Activated CD4-positive, alpha-beta memory T cell treated with anti-CD3 and anti-CD28 coated beads, Interleukin-2, amount 10 ng/mL, durations not matched to agents 7 days and 5 days (primary cell): Measurements from ENCODE around the gene VAPA. TPM values are rescaled to one million over a fixed set of nuclear protein-coding genes. Genes with fewer than 3 reads are reported as not detected.

Experiments used
- CTCF ChIA-PET: fragments of 350-600 bp; sonication (Branson Sonifier 250); formaldehyde crosslinking; loops from one replicate; lab custom pipeline; 2021; ENCODE audit warnings: antibody characterized with exemption, inconsistent platforms; lab: Charles Lee
- POLR2A ChIA-PET: fragments of 350-600 bp; sonication (Branson Sonifier 250); formaldehyde crosslinking; loops from one replicate; lab custom pipeline; 2021; ENCODE audit warnings: antibody characterized with exemption; lab: Charles Lee
- DNase-seq: peaks from one replicate; pipeline ENCODE4 v3.0.0-alpha.2; 2020
- H3K27ac Mint-ChIP-seq: one replicate; pipeline ENCODE4 v1.8.0; 2021; ENCODE audit warnings: mild to moderate bottlenecking, mixed read lengths
- H3K27me3 Mint-ChIP-seq: one replicate; pipeline ENCODE4 v1.8.0; 2021; ENCODE audit warnings: mixed read lengths
- H3K36me3 Mint-ChIP-seq: one replicate; pipeline ENCODE4 v1.8.0; 2021; ENCODE audit warnings: low read depth, mixed read lengths
- H3K4me1 Mint-ChIP-seq: one replicate; pipeline ENCODE4 v1.8.0; 2021; ENCODE audit warnings: mixed read lengths
- H3K4me3 Mint-ChIP-seq: one replicate; pipeline ENCODE4 v1.8.0; 2021; ENCODE audit warnings: mild to moderate bottlenecking, mixed read lengths
- H3K9me3 Mint-ChIP-seq: one replicate; pipeline ENCODE4 v1.8.0; 2021; ENCODE audit warnings: mixed read lengths
- total RNA-seq, 2 experiments: library from RNA; stranded (reverse); gene quantifications; one replicate each; pipeline ENCODE4 v1.2.3, GENCODE V29; 2021

Gene VAPA
- total RNA-seq, 2 experiments from 2014 or later = 132 to 142 TPM

- Mint-ChIP-seq H3K27me3 (no peaks in the 10 kb centered on the region), H3K9me3 (no peaks in the 10 kb centered on the region), H3K27ac (no peak overlapping the region), H3K4me1 (peaks cover 5% of the 10 kb centered on the region), H3K36me3 (peaks cover 33% of the 10 kb centered on the region), H3K4me3 (no peak overlapping the region)
- POLR2A ChIA-PET = no interaction called here
- CTCF ChIA-PET = no interaction called here
- DNase-seq = no peak
Observed at GRCh38 chr18:9934274-9934673, 20.5 kb downstream of the VAPA start.

DNA sequence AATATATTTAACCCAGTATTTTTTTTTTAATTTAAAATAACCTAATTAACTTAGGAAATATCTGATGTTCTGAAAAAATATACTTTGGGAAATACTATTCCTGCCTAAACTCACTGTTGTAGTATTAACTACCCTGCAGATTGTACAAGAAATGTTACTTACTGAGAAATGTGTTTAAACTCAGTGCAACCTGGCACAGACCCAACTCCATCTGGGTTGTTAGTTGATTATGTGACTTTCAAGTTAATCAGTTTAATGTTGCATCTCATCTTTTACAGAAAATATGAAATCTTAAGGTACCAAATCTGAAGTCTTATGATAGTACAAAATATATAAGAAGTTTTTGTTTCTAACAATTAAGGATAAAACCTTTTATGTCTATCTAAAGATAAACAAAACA, 27.3 kb downstream of the VAPA start:
- Mint-ChIP-seq H3K27me3 (no peaks in the 10 kb centered on the region), H3K9me3 (no peaks in the 10 kb centered on the region), H3K36me3 (peaks cover 55% of the 10 kb centered on the region), H3K27ac (no peak overlapping the region), H3K4me3 (no peak overlapping the region), H3K4me1 (no peaks in the 10 kb centered on the region)
- ChIA-PET POLR2A (interaction anchor here (1.7 kb wide), 1 partner anchor 26 kb away, joined by 6 read pairs; no protein-coding TSS in a partner anchor), CTCF (no interaction called here)
- no peak for DNase-seq

DNA sequence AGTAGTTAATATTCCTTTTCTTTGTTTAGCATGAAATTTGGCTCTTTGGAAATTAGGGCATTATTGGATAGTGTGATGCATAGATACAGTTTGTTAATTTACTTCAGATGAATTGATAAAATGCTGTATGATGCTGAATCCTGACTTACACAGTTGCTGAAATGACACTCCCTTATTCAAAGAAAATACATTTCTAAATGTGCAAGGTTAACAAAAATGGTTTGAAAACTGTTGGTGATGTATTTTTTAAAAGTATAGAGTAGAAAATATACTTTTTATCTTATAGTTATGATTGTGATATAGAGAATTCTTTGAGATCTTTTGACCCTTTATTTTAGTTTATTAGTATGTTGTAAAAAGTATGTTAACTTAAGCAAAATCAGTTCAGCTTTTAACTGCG, 27.8 kb downstream of the VAPA start:
- no peak overlapping the region for H3K4me3 Mint-ChIP-seq
- CTCF ChIA-PET = interaction anchor here (1.2 kb wide), 1 partner anchor 9 kb away, joined by 5 read pairs; no protein-coding TSS in a partner anchor

GRCh38 chr18:9943311-9943710, 29.5 kb downstream of the VAPA start:
- DNase-seq = no peak
- ChIA-PET CTCF (no interaction called here), POLR2A (no interaction called here)
- H3K27ac Mint-ChIP-seq = no peak overlapping the region
- no peaks in the 10 kb centered on the region for H3K9me3 Mint-ChIP-seq
- no peak overlapping the region for H3K4me3 Mint-ChIP-seq
- H3K27me3 Mint-ChIP-seq = no peaks in the 10 kb centered on the region
- no peaks in the 10 kb centered on the region for H3K4me1 Mint-ChIP-seq
- peaks cover 42% of the 10 kb centered on the region for H3K36me3 Mint-ChIP-seq

More for the DNA sequence above, 27.8 kb downstream of the VAPA start:
- POLR2A ChIA-PET = interaction anchor here (0.7 kb wide), 1 partner anchor 644 kb away, joined by 3 read pairs; no protein-coding TSS in a partner anchor
- H3K4me1 Mint-ChIP-seq = no peaks in the 10 kb centered on the region
- H3K9me3 Mint-ChIP-seq = no peaks in the 10 kb centered on the region
- H3K27me3 Mint-ChIP-seq = no peaks in the 10 kb centered on the region
- H3K27ac Mint-ChIP-seq = no peak overlapping the region
- peaks cover 55% of the 10 kb centered on the region for H3K36me3 Mint-ChIP-seq
- DNase-seq = no peak

DNA sequence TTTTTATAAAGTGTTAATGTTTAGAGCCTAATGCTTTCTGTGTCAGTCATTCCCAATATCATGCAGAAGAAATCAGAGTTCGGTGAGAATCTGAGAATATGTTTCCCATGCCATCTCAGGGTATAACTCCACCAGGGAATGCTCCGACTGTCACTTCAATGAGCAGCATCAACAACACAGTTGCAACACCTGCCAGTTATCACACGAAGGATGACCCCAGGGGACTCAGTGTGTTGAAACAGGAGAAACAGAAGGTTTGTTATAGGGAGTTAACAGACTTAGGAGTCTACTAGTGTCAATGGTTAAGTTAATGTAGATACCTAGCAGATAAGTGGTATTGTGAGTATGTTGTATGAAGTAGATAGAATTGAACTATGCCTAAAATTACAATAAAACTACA, 31.0 kb downstream of the VAPA start:
- no peak overlapping the region for H3K27ac Mint-ChIP-seq
- H3K36me3 Mint-ChIP-seq = peaks cover 39% of the 10 kb centered on the region
- CTCF ChIA-PET = no interaction called here

GRCh38 chr18:9946831-9947230, 33.0 kb downstream of the VAPA start:
- ChIA-PET POLR2A (no interaction called here), CTCF (no interaction called here)
- H3K4me1 Mint-ChIP-seq = no peaks in the 10 kb centered on the region
- no peaks in the 10 kb centered on the region for H3K27me3 Mint-ChIP-seq
- no peaks in the 10 kb centered on the region for H3K9me3 Mint-ChIP-seq
- H3K36me3 Mint-ChIP-seq = peaks cover 38% of the 10 kb centered on the region
- H3K27ac Mint-ChIP-seq = no peak overlapping the region
- DNase-seq = no peak
- no peak overlapping the region for H3K4me3 Mint-ChIP-seq

More for the DNA sequence above, 31.0 kb downstream of the VAPA start:
- Mint-ChIP-seq H3K4me3 (no peak overlapping the region), H3K9me3 (no peaks in the 10 kb centered on the region), H3K4me1 (no peaks in the 10 kb centered on the region), H3K27me3 (no peaks in the 10 kb centered on the region)
- no peak for DNase-seq
- POLR2A ChIA-PET = no interaction called here

GRCh38 chr18:9947248-9947647, 33.4 kb downstream of the VAPA start:
- H3K4me3 Mint-ChIP-seq = no peak overlapping the region
- H3K27ac Mint-ChIP-seq = no peak overlapping the region
- no peaks in the 10 kb centered on the region for H3K27me3 Mint-ChIP-seq
- H3K4me1 Mint-ChIP-seq = no peaks in the 10 kb centered on the region
- DNase-seq = no peak
- no peaks in the 10 kb centered on the region for H3K9me3 Mint-ChIP-seq
- H3K36me3 Mint-ChIP-seq = peaks cover 40% of the 10 kb centered on the region
- CTCF ChIA-PET = no interaction called here
- POLR2A ChIA-PET = no interaction called here

DNA sequence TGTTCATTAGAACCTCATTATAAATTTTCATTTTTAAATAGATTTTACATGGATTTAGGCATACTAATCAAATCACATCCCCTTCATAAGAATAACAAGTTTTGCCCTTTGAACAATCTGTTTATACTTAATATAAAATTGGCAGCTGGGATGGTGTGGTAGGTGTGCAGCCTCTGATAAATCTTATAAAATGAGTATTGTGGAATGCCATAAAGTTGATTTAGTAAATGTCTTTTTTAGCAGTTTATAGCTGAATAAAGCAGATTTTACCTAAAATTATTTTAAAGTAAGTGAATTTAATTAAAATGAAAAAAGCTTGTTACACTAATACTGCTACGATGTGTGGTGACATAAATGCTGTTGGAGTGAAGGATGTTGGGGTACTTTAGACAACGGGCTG, 35.5 kb downstream of the VAPA start:
- peaks cover 46% of the 10 kb centered on the region for H3K36me3 Mint-ChIP-seq
- H3K27ac Mint-ChIP-seq = no peak overlapping the region
- POLR2A ChIA-PET = interaction anchor here (1.4 kb wide), 1 partner anchor 12 kb away, joined by 3 read pairs; no protein-coding TSS in a partner anchor
- no peak for DNase-seq
- CTCF ChIA-PET = interaction anchor here (0.9 to 3.0 kb wide), 2 partner anchors 19 to 22 kb away, joined by 3 to 9 read pairs; no protein-coding TSS in a partner anchor
- no peaks in the 10 kb centered on the region for H3K9me3 Mint-ChIP-seq
- no peaks in the 10 kb centered on the region for H3K27me3 Mint-ChIP-seq
- no peak overlapping the region for H3K4me3 Mint-ChIP-seq
- no peaks in the 10 kb centered on the region for H3K4me1 Mint-ChIP-seq

GRCh38 chr18:9949861-9950260, 36.0 kb downstream of the VAPA start:
- H3K27ac Mint-ChIP-seq = no peak overlapping the region
- ChIA-PET CTCF (interaction anchor here (0.9 to 3.0 kb wide), 2 partner anchors 19 to 21 kb away, joined by 3 to 9 read pairs; no protein-coding TSS in a partner anchor), POLR2A (interaction anchor here (1.1 to 1.4 kb wide), 2 partner anchors 11 to 15 kb away, joined by 3 to 4 read pairs; no protein-coding TSS in a partner anchor)
- no peaks in the 10 kb centered on the region for H3K9me3 Mint-ChIP-seq
- H3K4me1 Mint-ChIP-seq = no peaks in the 10 kb centered on the region
- no peaks in the 10 kb centered on the region for H3K27me3 Mint-ChIP-seq
- DNase-seq = no peak
- peaks cover 45% of the 10 kb centered on the region for H3K36me3 Mint-ChIP-seq
- H3K4me3 Mint-ChIP-seq = no peak overlapping the region

DNA sequence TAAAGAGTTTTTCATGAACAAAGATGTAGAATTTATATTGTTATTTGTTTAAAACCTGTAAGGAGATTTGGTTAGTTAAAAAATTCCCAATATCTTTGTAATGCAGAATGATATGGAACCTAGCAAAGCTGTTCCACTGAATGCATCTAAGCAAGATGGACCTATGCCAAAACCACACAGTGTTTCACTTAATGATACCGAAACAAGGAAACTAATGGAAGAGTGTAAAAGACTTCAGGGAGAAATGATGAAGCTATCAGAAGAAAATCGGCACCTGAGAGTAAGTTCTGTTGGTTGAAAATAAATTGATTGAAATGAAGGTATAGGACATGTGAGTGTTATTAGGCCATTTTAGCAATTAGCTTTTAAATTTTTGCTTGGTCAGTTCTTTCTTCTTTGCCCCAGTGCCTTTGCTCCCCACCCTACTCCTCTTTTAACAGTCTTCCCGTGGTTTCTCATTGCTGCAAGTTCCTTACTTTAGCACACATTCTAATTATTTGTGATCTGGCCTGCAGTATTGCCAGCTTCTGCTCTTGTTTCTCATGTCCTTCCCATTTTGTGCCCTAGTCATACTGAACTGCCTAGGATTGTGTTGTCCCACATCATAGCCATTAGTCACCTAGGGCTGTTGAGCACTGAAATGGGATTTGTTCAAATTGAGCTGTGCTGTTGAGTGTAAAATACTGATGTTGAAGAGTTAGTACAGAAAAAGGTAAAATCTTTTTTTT, 36.6 kb downstream of the VAPA start:
- POLR2A ChIA-PET = interaction anchor here (0.8 to 1.1 kb wide), 2 partner anchors 15 to 24 kb away, joined by 3 to 4 read pairs; no protein-coding TSS in a partner anchor
- Mint-ChIP-seq H3K27ac (no peak overlapping the region), H3K36me3 (peaks cover 46% of the 10 kb centered on the region)

DNA sequence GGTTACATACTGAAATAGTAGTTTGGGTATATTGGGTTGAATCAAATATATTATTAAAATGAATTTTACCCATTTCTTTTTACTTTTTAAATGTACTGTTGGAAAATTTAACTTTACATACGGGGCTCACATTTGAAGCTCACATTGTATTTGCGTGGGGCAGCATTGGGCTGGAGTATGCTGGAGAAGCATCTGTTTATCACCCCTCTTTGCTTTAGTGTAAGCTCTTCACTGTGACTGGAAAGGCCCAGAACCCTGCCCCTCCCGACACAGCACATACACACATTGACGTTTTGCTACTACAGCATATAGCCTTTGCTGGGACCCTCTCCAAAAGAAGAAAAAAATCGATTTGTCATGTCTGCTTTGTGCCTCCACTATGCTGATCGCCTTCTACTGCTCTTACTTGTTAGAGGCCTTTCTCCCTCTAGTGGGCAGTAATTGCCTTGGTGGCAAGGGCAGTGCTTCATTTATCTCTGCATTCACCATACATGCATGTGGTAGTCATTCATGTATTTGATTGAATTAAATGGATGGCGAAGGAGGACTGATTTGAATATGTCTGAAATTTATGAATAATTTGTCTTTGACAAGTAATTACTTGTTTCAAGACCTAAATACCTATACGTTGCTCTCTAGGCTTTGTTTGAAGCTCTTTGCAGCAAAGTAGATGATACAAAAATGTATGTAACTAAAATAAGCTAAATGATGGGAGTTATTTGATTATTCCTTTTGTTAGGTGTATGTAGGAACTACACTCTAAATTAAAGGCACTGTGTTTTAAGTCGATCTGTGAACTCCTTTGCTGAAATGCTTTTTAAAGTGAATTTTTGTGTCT, 37.4 kb downstream of the VAPA start:
- H3K4me3 Mint-ChIP-seq = no peak overlapping the region
- CTCF ChIA-PET = interaction anchor here (0.7 to 3.0 kb wide), 10 partner anchors 9 to 247 kb away, joined by 3 to 9 read pairs (median 4); partner anchors contain the start of gene VAPA
- no peaks in the 10 kb centered on the region for H3K27me3 Mint-ChIP-seq
- no peak for DNase-seq
- no peak overlapping the region for H3K27ac Mint-ChIP-seq
- POLR2A ChIA-PET = interaction anchor here (0.8 to 1.1 kb wide), 2 partner anchors 16 to 25 kb away, joined by 3 to 4 read pairs; no protein-coding TSS in a partner anchor
- H3K4me1 Mint-ChIP-seq = no peaks in the 10 kb centered on the region
- no peaks in the 10 kb centered on the region for H3K9me3 Mint-ChIP-seq
- H3K36me3 Mint-ChIP-seq = peaks cover 43% of the 10 kb centered on the region

More for the DNA sequence above, 36.6 kb downstream of the VAPA start:
- H3K9me3 Mint-ChIP-seq = no peaks in the 10 kb centered on the region
- no peak for DNase-seq
- H3K4me1 Mint-ChIP-seq = no peaks in the 10 kb centered on the region
- CTCF ChIA-PET = interaction anchor here (0.7 to 3.0 kb wide), 9 partner anchors 8 to 246 kb away, joined by 3 to 9 read pairs (median 4); no protein-coding TSS in a partner anchor
- no peak overlapping the region for H3K4me3 Mint-ChIP-seq
- H3K27me3 Mint-ChIP-seq = no peaks in the 10 kb centered on the region

GRCh38 chr18:9952633-9953416, 39.0 kb downstream of the VAPA start:
- Mint-ChIP-seq H3K4me3 (no peak overlapping the region), H3K27ac (no peak overlapping the region), H3K9me3 (no peaks in the 10 kb centered on the region), H3K4me1 (no peaks in the 10 kb centered on the region), H3K27me3 (no peaks in the 10 kb centered on the region), H3K36me3 (peaks cover 40% of the 10 kb centered on the region)
- no peak for DNase-seq
- ChIA-PET POLR2A (interaction anchor here (1.2 kb wide), 1 partner anchor 38 kb away, joined by 3 read pairs; no protein-coding TSS in a partner anchor), CTCF (interaction anchor here (2.1 kb wide), 1 partner anchor 37 kb away, joined by 5 read pairs; no protein-coding TSS in a partner anchor)
